Neural progenitor cell (in vitro differentiated cells): ENCODE results near the gene TSPAN18. TPM values are rescaled to one million over a fixed set of nuclear protein-coding genes. Genes with fewer than 3 reads are reported as not detected.

Experiments used
- DNase-seq: peaks from one replicate; pipeline ENCODE4 v3.0.0-alpha.2; 2016; ENCODE audit warnings: low spot score
- H2AFZ ChIP-seq: fragments of 200-600 bp; sonication (generic); replicated peaks from 2 replicates; pipeline ENCODE4 v1.6.1; 2016; ENCODE audit warnings: antibody characterized with exemption
- H3F3A ChIP-seq: fragments of 200-600 bp; sonication (generic); 2 replicates; pipeline ENCODE4 v1.6.1; 2016; ENCODE audit warnings: antibody characterized with exemption, low read depth
- H3K27ac ChIP-seq: fragments of 200-600 bp; sonication (generic); 2 replicates; pipeline ENCODE4 v1.5.1; 2016; ENCODE audit warnings: mild to moderate bottlenecking
- H3K27me3 ChIP-seq: fragments of 200-600 bp; sonication (generic); 2 replicates; pipeline ENCODE4 v1.6.1; 2016; ENCODE audit warnings: mild to moderate bottlenecking, moderate library complexity
- H3K36me3 ChIP-seq: fragments of 200-600 bp; sonication (generic); 2 replicates; pipeline ENCODE4 v1.5.1; 2016
- H3K4me1 ChIP-seq: fragments of 200-600 bp; sonication (generic); 2 replicates; pipeline ENCODE4 v1.6.1; 2016; ENCODE audit warnings: mixed run types
- H3K4me2 ChIP-seq: fragments of 200-600 bp; sonication (generic); 2 replicates; pipeline ENCODE4 v1.6.1; 2016
- H3K4me3 ChIP-seq: fragments of 200-600 bp; sonication (generic); 2 replicates; pipeline ENCODE4 v1.5.1; 2016
- H3K79me2 ChIP-seq: fragments of 200-600 bp; sonication (generic); 2 replicates; pipeline ENCODE4 v1.6.1; 2016; ENCODE audit warnings: low read depth
- H3K9ac ChIP-seq: fragments of 200-600 bp; sonication (generic); 2 replicates; pipeline ENCODE4 v1.6.1; 2016
- H3K9me3 ChIP-seq: fragments of 200-600 bp; sonication (generic); 2 replicates; pipeline ENCODE4 v1.5.1; 2016; ENCODE audit warnings: low read depth
- H4K20me1 ChIP-seq: fragments of 200-600 bp; sonication (generic); 2 replicates; pipeline ENCODE4 v1.6.1; 2016; ENCODE audit warnings: low read depth
- H3K27ac Mint-ChIP-seq: 3 replicates; pipeline ENCODE4 v1.8.0; 2021; ENCODE audit warnings: mixed read lengths
- H3K27me3 Mint-ChIP-seq: 2 replicates; pipeline ENCODE4 v1.8.0; 2022; ENCODE audit warnings: low read depth, mild to moderate bottlenecking, inconsistent platforms, moderate library complexity, mixed read lengths; ENCODE audit not compliant: insufficient read depth
- H3K36me3 Mint-ChIP-seq: 3 replicates; pipeline ENCODE4 v1.8.0; 2021; ENCODE audit warnings: mixed read lengths
- H3K4me1 Mint-ChIP-seq: 3 replicates; pipeline ENCODE4 v1.8.0; 2021; ENCODE audit warnings: mixed read lengths
- H3K4me3 Mint-ChIP-seq: 3 replicates; pipeline ENCODE4 v1.8.0; 2021; ENCODE audit warnings: mild to moderate bottlenecking, moderate library complexity, mixed read lengths
- H3K9me3 Mint-ChIP-seq: 3 replicates; pipeline ENCODE4 v1.8.0; 2020; ENCODE audit warnings: mixed read lengths
- CTCF ChIP-seq: fragments of 200-600 bp; sonication (generic); IDR thresholded peaks from 2 replicates; pipeline ENCODE4 v1.5.1; 2017; ENCODE audit warnings: antibody characterized with exemption, mild to moderate bottlenecking
- EZH2 ChIP-seq: fragments of 200-600 bp; sonication (generic); IDR thresholded peaks from 2 replicates; pipeline ENCODE4 v1.6.1; 2017; ENCODE audit warnings: antibody characterized with exemption, mild to moderate bottlenecking, moderate library complexity
- EZH2phosphoT487 ChIP-seq: fragments of 200-600 bp; sonication (generic); IDR thresholded peaks from 2 replicates; pipeline ENCODE4 v1.6.1; 2017; ENCODE audit warnings: antibody characterized with exemption
- total RNA-seq: library from RNA; depleted of rRNA; stranded (reverse); fragments of >200 nt; gene quantifications from 2 replicates; pipeline ENCODE4 v1.2.3, GENCODE V29; 2015; ENCODE audit warnings: low replicate concordance

The TSPAN18 gene
- total RNA-seq, 1 donor from 2014 or later = 16.5 TPM

- peaks cover 10% of the 10 kb centered on the region for H3K27me3 Mint-ChIP-seq
- Histone ChIP-seq H3K79me2 (no peaks in the 10 kb centered on the region), H3K4me1 (peaks cover 21% of the 10 kb centered on the region), H3K4me3 (no peak overlapping the region), H3K27ac (no peak overlapping the region), H3K9ac (no peak overlapping the region), H3K9me3 (no peaks in the 10 kb centered on the region), H3K27me3 (no peaks in the 10 kb centered on the region), H3K4me2 (no peak overlapping the region), H4K20me1 (peaks cover 90% of the 10 kb centered on the region), H3K36me3 (no peaks in the 10 kb centered on the region), H3F3A (peaks cover 30% of the 10 kb centered on the region), H2AFZ (no peak overlapping the region)
- no peak for DNase-seq
- H3K9me3 Mint-ChIP-seq = no peaks in the 10 kb centered on the region
- no peaks in the 10 kb centered on the region for H3K36me3 Mint-ChIP-seq
- no peak overlapping the region for H3K4me3 Mint-ChIP-seq
- peaks cover 85% of the 10 kb centered on the region for H3K4me1 Mint-ChIP-seq
- TF ChIP-seq CTCF (no peak), EZH2phosphoT487 (no peak), EZH2 (no peak)
- H3K27ac Mint-ChIP-seq = peak overlapping the region; percentile 96
These were observed 65.4 kb downstream of the TSPAN18 start for GRCh38 chr11:44792171-44792570.

GRCh38 chr11:44793350-44794090 is 66.8 kb downstream of the TSPAN18 start:
- Histone ChIP-seq H4K20me1 (peaks cover 90% of the 10 kb centered on the region), H3K79me2 (no peaks in the 10 kb centered on the region), H3K4me2 (no peak overlapping the region), H3F3A (peaks cover 32% of the 10 kb centered on the region), H3K9ac (no peak overlapping the region), H3K36me3 (no peaks in the 10 kb centered on the region), H3K27ac (no peak overlapping the region), H3K9me3 (no peaks in the 10 kb centered on the region), H2AFZ (no peak overlapping the region), H3K27me3 (no peaks in the 10 kb centered on the region), H3K4me3 (no peak overlapping the region), H3K4me1 (peaks cover 26% of the 10 kb centered on the region)
- Mint-ChIP-seq H3K9me3 (no peaks in the 10 kb centered on the region), H3K36me3 (no peaks in the 10 kb centered on the region), H3K27me3 (peaks cover 13% of the 10 kb centered on the region), H3K4me1 (peaks cover 85% of the 10 kb centered on the region), H3K27ac (peak overlapping the region; percentile 91), H3K4me3 (peak overlapping the region; percentile 65)
- DNase-seq = peak; percentile 63
- TF ChIP-seq EZH2 (no peak), EZH2phosphoT487 (no peak), CTCF (no peak)

- Mint-ChIP-seq H3K9me3 (no peaks in the 10 kb centered on the region), H3K4me3 (no peak overlapping the region), H3K27ac (peak overlapping the region; percentile 30), H3K4me1 (peaks cover 90% of the 10 kb centered on the region), H3K36me3 (no peaks in the 10 kb centered on the region), H3K27me3 (peaks cover 15% of the 10 kb centered on the region)
- Histone ChIP-seq H3K79me2 (no peaks in the 10 kb centered on the region), H3K4me2 (no peak overlapping the region), H2AFZ (no peak overlapping the region), H3K4me3 (no peak overlapping the region), H3F3A (peaks cover 14% of the 10 kb centered on the region), H3K27ac (no peak overlapping the region), H3K9me3 (no peaks in the 10 kb centered on the region), H4K20me1 (peaks cover 97% of the 10 kb centered on the region), H3K9ac (no peak overlapping the region), H3K27me3 (no peaks in the 10 kb centered on the region), H3K4me1 (peaks cover 39% of the 10 kb centered on the region), H3K36me3 (no peaks in the 10 kb centered on the region)
- no peak for DNase-seq
- TF ChIP-seq EZH2phosphoT487 (no peak), CTCF (no peak), EZH2 (no peak)
These were observed 69.2 kb downstream of the TSPAN18 start for GRCh38 chr11:44795803-44796535.
